Measurements from ENCODE around the gene FRAT1.
"Not testable (repeated sequence)": the region's sequence is repeated elsewhere in the genome, so short reads cannot be mapped to it uniquely, and the experiment has no call there.

FRAT1 gene

GRCh38 chr10:97336446-97336845 is 17.4 kb downstream of the FRAT1 start:
- no peak for DNase-seq

DNA sequence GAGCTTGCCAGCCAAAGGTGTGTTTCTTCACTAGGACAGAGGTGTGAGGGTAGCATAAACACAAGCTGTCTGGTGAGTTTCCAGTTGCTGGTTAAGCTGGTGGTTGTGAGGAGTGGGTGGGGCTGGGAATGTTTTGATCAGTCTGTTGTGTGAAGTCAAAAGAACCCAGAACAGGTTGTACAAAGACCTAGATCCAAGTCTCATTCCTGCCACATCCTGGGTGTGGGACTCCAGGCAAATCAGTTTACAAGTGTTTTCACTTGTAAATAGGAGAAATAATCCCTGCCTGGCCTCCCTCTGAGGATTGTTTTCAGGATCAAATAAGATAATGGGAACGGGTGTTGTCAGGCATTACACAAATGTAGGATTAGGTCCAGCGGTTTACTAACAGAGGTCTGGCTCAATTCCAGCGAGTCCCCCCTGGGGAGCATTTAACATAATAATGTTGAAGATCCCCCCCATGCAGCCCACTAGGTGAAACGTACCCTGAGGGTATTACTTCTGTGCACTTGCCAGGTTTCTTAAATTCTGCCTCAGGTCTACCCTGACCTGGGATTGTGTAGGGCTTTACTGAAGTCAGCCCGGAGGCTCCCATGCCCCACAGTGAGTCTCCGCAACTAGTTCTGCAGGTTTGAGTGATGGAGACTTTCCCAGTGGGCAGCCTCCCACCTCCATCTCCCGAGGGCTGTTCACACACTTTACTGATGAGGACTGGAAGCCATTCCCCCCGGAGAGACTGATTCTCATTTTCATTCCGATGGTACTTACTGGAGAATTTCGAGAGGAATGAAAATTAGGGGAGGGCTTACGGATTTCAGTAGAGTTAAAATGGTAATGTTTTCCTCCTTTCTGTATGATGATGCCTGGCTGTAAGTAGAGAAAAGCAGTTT is 18.1 kb downstream of the FRAT1 start:
- DNase-seq, result no peak

DNA sequence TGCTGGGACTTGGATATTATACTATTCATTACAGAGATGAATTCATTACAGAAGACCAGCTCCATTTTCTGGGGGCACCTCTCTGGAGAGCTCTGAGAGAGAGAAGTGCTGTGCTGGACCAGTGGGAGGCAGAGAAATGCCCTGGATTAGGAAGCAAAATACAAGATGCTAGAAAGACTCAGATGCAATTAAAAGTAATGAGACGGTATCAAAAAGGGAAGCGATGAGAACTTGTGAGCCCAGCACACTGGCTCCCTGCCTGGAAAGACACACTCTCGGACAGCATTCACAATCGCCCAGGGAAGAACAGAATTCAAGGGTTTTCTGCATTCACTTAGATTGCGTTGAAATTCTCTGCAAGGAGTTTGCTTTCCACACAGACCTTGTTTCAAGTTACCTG is 19.0 kb downstream of the FRAT1 start:
- no peak for DNase-seq

DNA sequence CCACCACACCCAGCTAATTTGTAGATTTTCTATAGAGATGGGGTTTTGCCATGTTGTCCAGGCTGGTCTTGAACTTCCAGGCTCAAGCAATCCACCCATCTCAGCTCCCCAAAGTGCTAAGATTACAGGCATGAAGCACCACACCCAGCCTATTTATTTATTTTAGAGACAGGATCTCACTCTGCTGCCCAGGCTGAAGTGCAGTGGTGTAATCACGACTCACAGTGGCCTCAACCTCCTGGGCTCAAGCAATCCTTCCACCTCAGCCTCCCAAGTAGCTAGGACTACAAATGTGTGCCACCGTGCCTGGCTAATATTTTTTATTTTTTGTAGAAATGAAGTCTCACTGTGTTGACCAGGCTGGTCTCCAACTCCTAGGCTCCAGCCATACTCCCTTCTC is 22.3 kb downstream of the FRAT1 start:
- no peak for DNase-seq

GRCh38 chr10:97343664-97344063 is 24.6 kb downstream of the FRAT1 start:
- not testable (repeated sequence) for DNase-seq

- no peak for DNase-seq
Measured at GRCh38 chr10:97347317-97347716, 28.2 kb downstream of the FRAT1 start.

DNA sequence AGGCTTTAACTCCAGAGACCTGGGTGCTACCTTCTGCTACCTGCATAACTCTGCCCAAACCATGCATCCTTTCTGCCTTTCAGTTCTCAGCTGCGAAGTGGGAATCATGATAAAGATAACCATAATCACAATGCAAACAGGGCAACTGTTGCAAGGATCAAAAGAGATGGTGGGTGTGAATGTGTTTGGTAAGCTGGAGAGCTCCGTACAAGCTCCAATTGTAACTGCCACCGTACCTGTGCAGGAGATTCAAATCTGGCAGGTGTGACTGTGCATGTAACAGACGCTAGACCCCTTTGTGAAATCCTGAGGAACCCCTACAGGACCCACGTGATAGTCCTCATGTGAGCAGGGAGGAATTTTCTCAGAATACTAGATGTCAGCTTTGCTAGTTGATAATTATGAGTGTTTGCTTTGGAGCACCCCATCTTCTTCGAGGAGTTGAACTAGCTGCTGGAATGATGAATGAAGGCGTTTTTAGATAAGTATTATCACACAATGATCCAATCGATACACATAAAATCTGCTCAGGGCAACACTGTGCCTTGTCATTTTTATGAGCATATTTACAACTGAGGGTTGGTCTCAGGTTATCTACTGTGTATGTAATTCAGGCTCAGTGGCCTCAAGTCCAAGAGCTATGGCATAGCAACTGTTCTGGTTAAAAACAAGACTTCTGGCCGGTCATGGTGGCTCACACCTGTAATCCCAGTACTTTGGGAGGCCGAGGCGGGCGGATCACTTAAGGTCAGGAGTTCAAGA is 30.9 kb downstream of the FRAT1 start:
- no peak for DNase-seq

DNA sequence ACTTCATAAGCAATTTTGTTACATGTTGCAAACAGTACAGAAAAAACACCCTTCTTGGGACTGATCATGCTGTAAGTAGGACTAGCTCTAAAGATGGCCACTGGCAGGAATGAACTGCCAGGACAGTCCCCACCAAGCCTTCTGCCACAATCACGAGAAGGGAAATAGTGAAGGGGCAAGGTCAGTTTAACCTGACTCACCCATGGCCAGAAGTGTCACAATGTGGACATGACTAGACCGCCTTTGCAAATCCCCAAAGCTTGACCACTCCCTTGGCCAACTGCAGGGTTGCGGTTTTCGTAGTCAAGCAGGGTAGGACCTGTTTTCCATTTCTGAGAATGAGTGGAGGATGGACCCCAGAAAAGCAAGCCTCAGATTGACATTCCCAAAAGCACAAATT is 34.9 kb downstream of the FRAT1 start:
- DNase-seq, result no peak

GRCh38 chr10:97355571-97355975 is 36.5 kb downstream of the FRAT1 start:
- no peak for DNase-seq

GRCh38 chr10:97356318-97356914 is 37.3 kb downstream of the FRAT1 start:
- DNase-seq, result no peak

- DNase-seq, result no peak
Measured at GRCh38 chr10:97356918-97357317, 37.8 kb downstream of the FRAT1 start.

DNA sequence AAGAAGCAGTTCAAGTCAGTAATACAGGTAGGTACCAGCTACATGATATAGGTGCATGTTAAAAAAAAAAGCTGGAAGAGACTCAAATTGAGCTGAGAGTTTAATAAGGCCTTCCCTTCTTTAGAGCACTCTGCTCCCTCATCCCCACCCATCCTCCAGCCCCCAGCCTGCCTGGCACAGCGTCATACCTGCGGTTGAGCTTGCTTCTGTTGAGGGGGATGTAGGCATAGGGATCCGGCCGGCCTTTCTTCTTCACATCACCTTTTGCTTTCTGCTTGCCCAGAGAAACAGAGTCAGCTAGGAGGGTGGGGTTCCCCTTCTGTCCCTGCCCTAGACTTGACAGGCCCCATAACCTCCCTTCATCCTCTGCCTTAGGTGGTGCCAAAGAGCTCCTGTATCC is 39.3 kb downstream of the FRAT1 start:
- DNase-seq, result no peak

- DNase-seq, result no peak
Measured at GRCh38 chr10:97358781-97359180, 39.7 kb downstream of the FRAT1 start.

DNA sequence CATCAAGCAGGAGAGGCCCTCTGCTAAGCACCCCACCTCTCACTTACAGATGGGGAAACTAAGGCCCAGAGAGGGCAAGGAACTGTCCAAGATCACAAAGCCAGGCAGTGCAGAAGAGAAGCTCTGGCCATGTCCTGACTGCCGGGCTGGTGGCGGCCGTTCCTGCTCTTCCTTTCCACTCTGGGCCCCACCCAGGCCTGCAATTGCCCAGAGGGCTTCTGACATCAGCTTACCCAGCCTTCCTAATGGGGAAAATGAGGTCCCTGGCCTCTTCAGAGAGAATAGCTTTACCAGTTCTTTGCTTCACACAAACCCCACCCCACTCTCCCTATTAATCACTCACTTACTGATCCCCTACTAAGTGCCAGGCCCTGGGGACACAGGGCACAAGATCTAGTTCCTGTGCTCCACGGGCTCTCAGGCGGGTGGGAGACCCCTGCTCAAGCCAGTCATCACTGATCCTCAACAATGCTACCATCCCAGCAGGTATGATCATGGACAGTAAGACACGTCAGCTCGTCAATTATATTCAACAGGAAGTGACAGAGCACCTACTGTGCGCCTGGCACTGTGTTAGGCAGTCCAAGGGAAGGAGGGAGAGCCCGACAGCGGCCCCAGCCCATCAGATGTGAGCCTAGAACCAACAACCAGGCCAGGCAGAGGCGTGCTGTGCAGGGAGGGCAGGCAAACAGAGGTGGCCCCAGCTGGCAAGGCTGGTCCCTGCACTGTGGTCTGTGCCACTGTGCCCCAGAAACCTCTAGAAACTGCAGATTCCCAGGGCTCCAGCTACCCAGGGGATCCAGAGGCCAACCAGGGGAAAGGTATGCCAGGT is 41.9 kb downstream of the FRAT1 start:
- no peak for DNase-seq

DNA sequence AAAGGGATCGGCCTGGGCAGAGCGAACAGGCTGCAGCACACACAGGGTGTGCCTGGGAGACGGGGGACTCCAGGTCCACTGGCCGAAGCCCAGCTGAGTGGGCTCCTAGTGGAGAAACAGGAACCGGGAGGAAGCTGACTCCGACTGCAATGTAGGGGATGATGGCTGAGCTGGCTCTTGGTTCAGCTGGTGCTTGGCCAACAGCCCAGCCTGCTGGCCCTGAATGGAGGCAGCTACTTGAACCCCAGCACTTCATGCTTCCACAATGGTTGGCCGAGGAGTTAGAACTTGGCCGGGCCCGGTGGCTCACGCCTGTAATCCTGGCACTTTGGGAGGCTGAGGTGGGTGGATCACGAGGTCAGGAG is 42.4 kb downstream of the FRAT1 start:
- no peak for DNase-seq

GRCh38 chr10:97362310-97363033 is 43.4 kb downstream of the FRAT1 start:
- no peak for DNase-seq

- DNase-seq, result no peak
Measured at GRCh38 chr10:97363071-97363470, 44.0 kb downstream of the FRAT1 start.

- DNase-seq, result no peak
Measured at GRCh38 chr10:97365761-97366351, 46.8 kb downstream of the FRAT1 start.

- no peak for DNase-seq
Measured at GRCh38 chr10:97366572-97366971, 47.5 kb downstream of the FRAT1 start.

DNA sequence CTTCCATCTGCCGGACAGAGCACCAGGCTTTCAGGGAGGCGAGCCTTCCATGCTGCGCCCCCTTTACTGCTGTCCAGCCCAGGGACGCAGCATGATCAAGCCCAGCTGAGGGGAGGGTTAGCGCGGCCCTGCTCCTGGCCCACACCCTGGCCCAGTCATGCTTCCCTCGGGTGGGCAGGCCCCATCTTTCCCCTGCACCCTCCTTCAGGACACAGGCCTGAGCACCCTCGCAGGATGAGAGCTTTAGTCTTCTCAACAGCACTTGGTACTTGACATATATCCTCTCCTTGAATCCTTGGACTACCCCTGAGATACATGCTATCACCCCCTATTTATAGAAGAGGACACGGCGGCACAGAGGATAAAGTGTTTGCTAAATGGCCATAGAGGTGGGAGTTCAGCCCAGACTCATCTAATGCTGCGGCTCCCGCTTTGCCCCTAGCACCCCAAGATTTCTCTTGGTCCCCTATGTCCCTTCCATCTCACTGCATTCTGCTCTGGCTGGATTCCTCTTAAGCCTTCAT is 48.1 kb downstream of the FRAT1 start:
- DNase-seq, result no peak

Data from SHP77 treated with DMSO at 0.1 percent for 48 hours (cell line).